Measurements from ENCODE around the gene ADCY7.
A peak's percentile ranks its signal among the peaks of the same experiment; 100 is the strongest.

The ADCY7 gene

DNA sequence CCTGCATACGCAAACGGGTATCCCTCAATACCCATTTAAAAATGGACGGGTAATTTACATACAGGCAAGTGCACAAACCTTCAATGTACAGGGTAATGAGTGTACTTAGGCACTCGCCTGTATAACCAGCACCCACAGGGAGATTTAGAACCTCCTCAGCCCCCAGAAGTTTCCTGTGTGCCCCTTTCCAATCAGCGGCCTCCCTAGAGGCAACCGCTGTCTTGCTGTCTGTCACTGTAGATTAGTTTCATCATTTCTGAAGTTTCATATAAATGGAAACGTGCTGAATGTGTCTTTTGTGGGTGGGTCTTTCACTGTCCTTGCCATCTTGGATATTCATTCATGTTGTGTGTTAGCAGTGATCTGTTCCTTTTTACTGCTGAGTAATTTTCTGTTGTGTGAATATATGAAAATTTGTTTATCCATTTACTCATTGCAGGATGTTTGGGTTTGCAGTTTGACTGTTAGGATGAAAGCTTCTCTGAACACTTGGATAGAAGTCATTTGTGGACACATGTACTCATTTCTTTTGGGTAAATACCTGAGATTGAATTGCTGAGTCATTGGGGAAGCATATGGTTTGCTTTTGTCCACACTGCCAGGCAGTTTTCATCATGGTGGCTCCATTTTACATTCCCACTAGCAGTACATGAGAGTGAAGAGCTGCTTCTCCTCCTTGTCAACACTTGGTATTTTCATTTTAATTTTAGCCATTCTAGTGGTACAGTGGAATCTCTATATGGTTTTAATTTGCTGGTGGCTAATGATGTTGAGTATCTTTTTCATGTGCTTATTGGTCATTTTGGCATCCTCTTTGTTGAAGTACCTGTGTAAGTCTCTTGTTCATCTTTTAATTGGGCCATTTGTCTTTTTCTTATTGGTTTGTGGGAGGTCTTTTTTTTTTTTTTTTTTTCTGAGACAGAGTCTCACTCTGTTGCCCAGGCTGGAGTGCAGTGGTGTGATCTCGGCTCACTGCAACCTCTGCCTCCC lies 2.1 kb upstream of the ADCY7 start:
- no peaks in the 10 kb centered on the region for H3K36me3 ChIP-seq (ENCODE audit: control insufficient read depth, insufficient read depth, low read length)
- H3K4me3 ChIP-seq (ENCODE audit: low read length) = no peak overlapping the region
- H3K9ac ChIP-seq (ENCODE audit: low read length) = no peak overlapping the region
- H3K27me3 ChIP-seq (ENCODE audit: control insufficient read depth, insufficient read depth, low read length) = no peaks in the 10 kb centered on the region
- no peak overlapping the region for H3K27ac ChIP-seq (ENCODE audit: low read depth, low read length)
- H3K4me1 ChIP-seq (ENCODE audit: control insufficient read depth, insufficient read depth, low read length) = no peaks in the 10 kb centered on the region

DNA sequence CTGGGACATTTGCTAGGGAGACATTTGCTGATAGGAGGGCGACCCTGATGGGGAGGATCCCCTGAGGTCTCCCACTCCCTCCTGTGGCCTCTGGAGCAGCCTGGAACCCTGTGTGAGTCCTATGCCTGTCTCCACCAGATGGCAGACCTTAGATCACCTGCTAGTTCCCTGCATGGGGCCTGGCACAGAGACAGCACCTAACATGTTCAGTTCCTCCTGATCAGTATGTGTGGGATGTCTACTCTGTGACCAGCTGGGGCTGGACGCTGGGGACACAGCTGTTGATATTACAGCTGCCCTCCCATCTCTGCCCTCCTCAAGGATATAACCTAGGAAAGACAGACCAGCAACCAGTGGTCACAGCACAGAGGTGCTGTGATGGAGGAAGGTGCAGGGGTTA lies 1.1 kb upstream of the ADCY7 start:
- Histone ChIP-seq H3K27me3 (ENCODE audit: control insufficient read depth, insufficient read depth, low read length) (no peaks in the 10 kb centered on the region), H3K4me3 (ENCODE audit: low read length) (no peak overlapping the region), H3K9ac (ENCODE audit: low read length) (no peak overlapping the region), H3K27ac (ENCODE audit: low read depth, low read length) (no peak overlapping the region), H3K36me3 (ENCODE audit: control insufficient read depth, insufficient read depth, low read length) (no peaks in the 10 kb centered on the region), H3K4me1 (ENCODE audit: control insufficient read depth, insufficient read depth, low read length) (no peaks in the 10 kb centered on the region)

DNA sequence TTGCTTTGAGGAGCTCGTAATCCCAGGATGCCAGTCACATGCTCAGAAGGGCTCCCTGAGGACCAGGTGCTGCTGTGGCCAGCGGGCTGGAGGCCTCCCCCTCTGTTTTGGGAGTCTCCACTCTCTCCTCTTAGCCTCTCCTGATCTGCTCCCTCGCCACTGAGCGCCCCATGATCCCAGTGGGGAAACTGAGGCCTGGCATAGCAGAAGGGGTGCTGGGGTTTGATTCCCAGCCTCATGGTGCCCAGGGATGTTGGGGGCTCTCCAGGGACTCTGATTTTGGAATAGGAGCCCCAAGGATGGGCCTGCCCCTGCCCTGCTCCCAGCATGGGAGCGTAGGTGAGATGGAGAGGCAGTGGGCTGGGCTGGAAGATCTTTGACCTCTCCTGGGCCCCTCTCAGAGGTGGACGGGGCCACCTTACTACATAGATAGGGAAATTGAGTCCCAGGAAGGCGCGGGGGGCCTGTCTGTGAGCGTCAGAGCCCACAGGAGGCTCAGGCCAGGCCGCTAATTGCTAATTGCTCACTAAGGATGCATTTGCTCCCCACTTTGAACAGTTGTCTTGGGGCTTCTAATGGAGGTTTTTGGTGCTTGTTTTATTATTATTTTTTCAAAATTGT lies 525 bp upstream of the ADCY7 start:
- no peaks in the 10 kb centered on the region for H3K36me3 ChIP-seq (ENCODE audit: control insufficient read depth, insufficient read depth, low read length)
- H3K4me3 ChIP-seq (ENCODE audit: low read length) = peak overlapping the region; percentile 16
- no peak overlapping the region for H3K27ac ChIP-seq (ENCODE audit: low read depth, low read length)

DNA sequence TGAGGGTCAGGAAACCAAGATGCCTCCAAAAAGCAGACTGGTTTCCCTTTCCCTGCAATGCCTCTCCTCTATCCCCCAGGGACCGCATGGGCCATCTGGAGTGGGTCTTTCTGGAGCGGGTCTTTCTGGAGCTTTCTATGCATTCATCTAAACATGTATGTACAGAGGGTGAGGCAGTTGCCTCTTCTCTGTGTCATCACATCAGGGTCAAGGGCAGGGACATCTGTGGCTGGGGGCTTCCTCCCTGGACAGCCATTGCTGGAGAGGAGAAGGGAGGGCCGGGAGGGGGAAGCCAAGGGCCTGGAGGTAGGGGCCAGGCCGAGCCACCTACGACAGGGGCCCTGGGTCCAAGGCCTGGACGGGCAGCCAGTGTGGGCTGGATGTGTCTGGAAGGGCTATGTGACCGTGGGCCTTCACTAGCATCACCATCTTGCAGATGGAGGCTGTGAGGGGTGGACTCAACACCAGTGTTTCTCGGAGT lies 840 bp downstream of the ADCY7 start:
- no peaks in the 10 kb centered on the region for H3K27me3 ChIP-seq (ENCODE audit: control insufficient read depth, insufficient read depth, low read length)
- no peak overlapping the region for H3K27ac ChIP-seq (ENCODE audit: low read depth, low read length)
- no peak overlapping the region for H3K9ac ChIP-seq (ENCODE audit: low read length)
- H3K4me3 ChIP-seq (ENCODE audit: low read length) = no peak overlapping the region
- H3K4me1 ChIP-seq (ENCODE audit: control insufficient read depth, insufficient read depth, low read length) = no peaks in the 10 kb centered on the region
- no peaks in the 10 kb centered on the region for H3K36me3 ChIP-seq (ENCODE audit: control insufficient read depth, insufficient read depth, low read length)

More for the DNA sequence above, 525 bp upstream of the ADCY7 start:
- H3K4me1 ChIP-seq (ENCODE audit: control insufficient read depth, insufficient read depth, low read length) = no peaks in the 10 kb centered on the region
- H3K27me3 ChIP-seq (ENCODE audit: control insufficient read depth, insufficient read depth, low read length) = no peaks in the 10 kb centered on the region
- H3K9ac ChIP-seq (ENCODE audit: low read length) = no peak overlapping the region

DNA sequence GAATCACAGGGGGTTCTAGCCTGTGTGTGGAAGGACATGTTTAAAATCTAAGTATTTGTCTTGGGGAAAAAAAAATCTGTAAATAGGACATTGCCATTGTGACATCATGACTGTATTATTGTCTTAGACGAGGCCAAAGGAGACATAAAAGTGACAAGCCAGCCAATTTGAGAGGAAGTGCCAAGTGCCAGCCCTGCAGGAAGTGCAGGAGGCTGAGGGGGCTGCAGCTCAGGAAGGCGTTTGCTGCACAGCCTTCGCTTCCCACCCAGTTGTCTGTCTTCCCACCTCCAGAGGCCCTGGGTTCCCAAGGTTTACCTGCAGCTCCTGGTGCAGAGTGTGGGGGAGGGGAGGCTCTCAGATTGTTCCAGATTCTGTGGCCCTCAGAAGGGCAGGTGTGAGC lies 1.3 kb downstream of the ADCY7 start:
- Histone ChIP-seq H3K27me3 (ENCODE audit: control insufficient read depth, insufficient read depth, low read length) (no peaks in the 10 kb centered on the region), H3K9ac (ENCODE audit: low read length) (no peak overlapping the region), H3K4me1 (ENCODE audit: control insufficient read depth, insufficient read depth, low read length) (no peaks in the 10 kb centered on the region), H3K27ac (ENCODE audit: low read depth, low read length) (no peak overlapping the region), H3K4me3 (ENCODE audit: low read length) (no peak overlapping the region), H3K36me3 (ENCODE audit: control insufficient read depth, insufficient read depth, low read length) (no peaks in the 10 kb centered on the region)

DNA sequence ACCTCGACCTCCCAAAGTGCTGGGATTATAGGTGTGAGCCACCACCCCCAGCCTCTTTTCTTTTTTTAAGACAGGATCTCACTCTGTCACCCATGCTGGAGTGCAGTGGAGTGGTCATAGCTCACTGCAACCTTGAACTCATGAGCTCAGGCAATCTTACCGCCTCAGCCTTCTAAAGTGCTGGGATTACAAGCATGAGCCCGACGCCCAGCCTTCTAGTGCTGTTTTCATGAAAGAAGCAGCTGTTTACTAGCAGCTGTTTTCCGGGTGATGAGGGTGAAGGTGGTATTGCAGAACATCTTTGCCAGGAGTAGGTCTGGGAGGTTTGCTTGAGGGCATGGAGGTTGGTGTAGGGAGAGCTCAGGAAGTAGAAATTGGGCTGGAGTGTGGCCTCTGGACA lies 2.0 kb downstream of the ADCY7 start:
- Histone ChIP-seq H3K27me3 (ENCODE audit: control insufficient read depth, insufficient read depth, low read length) (no peaks in the 10 kb centered on the region), H3K4me3 (ENCODE audit: low read length) (no peak overlapping the region), H3K27ac (ENCODE audit: low read depth, low read length) (no peak overlapping the region), H3K4me1 (ENCODE audit: control insufficient read depth, insufficient read depth, low read length) (no peaks in the 10 kb centered on the region), H3K9ac (ENCODE audit: low read length) (no peak overlapping the region), H3K36me3 (ENCODE audit: control insufficient read depth, insufficient read depth, low read length) (no peaks in the 10 kb centered on the region)

DNA sequence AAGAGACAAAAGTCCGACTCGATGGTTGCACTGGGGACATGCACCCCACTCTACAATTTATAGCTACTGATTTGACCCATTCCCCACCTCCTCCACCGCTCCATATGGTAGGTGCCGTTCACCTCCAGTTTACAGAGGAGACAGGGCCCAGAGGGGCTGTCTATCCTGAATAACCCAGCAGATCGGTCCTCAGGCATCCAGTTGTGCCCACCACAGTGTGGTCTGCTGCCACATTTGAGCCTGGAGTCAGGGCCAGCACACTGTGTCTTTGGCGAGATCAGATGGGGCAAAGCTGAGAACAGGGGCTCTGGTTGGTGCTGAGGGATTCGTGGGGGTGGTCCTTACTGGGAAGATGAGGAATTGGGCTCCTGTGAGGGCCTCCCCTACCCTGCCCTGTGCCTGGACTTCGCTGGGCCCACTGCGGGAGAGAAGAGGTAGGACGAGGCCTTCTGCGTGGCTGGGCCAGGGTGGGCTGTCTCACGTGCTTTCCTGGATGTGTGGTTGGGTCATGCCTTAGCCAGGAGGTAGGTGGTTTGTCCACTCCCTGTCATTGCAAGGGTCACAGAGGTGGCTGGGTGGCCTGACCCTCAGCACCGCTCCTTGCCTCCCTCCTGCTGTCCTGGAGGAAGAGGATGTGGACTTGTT lies 2.8 kb downstream of the ADCY7 start:
- H3K4me3 ChIP-seq (ENCODE audit: low read length) = no peak overlapping the region
- no peaks in the 10 kb centered on the region for H3K36me3 ChIP-seq (ENCODE audit: control insufficient read depth, insufficient read depth, low read length)
- H3K27me3 ChIP-seq (ENCODE audit: control insufficient read depth, insufficient read depth, low read length) = no peaks in the 10 kb centered on the region
- no peak overlapping the region for H3K9ac ChIP-seq (ENCODE audit: low read length)
- no peaks in the 10 kb centered on the region for H3K4me1 ChIP-seq (ENCODE audit: control insufficient read depth, insufficient read depth, low read length)
- no peak overlapping the region for H3K27ac ChIP-seq (ENCODE audit: low read depth, low read length)

DNA sequence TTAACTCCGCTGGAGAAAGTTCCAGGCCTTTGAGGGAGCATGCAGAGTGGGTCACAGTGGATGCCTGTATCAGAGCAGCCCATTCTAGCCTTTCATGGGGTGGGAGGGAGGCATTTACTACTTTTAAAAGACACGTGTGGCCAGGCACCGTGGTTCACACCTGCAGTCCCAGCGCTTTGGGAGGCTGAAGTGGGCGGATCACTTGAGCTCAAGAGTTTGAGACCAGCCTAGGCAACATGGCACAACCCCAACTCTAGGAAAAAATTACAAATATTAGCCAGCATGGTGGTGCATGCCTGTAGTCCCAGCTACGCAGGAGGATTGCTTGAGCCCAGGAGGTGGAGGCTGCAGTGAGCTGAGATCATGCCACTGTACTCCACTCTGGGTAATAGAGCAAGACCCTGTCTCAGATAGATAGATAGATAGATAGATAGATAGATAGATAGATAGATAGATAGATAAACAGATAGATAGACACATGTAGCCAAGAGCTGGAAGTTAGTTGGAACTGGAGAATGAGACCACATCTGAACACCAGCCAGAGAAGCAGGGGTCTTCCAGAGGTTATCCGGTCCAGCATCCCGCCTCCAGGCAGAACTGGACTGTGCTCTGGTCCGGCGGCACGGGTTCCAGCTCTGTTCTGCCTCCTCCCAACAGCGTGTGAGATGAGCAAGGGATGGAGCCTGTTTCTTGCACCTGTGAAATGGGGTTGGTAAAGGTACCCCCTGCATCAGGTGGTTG lies 3.6 kb downstream of the ADCY7 start:
- Histone ChIP-seq H3K27me3 (ENCODE audit: control insufficient read depth, insufficient read depth, low read length) (no peaks in the 10 kb centered on the region), H3K36me3 (ENCODE audit: control insufficient read depth, insufficient read depth, low read length) (no peaks in the 10 kb centered on the region), H3K4me3 (ENCODE audit: low read length) (no peak overlapping the region), H3K27ac (ENCODE audit: low read depth, low read length) (no peak overlapping the region), H3K4me1 (ENCODE audit: control insufficient read depth, insufficient read depth, low read length) (no peaks in the 10 kb centered on the region), H3K9ac (ENCODE audit: low read length) (no peak overlapping the region)

DNA sequence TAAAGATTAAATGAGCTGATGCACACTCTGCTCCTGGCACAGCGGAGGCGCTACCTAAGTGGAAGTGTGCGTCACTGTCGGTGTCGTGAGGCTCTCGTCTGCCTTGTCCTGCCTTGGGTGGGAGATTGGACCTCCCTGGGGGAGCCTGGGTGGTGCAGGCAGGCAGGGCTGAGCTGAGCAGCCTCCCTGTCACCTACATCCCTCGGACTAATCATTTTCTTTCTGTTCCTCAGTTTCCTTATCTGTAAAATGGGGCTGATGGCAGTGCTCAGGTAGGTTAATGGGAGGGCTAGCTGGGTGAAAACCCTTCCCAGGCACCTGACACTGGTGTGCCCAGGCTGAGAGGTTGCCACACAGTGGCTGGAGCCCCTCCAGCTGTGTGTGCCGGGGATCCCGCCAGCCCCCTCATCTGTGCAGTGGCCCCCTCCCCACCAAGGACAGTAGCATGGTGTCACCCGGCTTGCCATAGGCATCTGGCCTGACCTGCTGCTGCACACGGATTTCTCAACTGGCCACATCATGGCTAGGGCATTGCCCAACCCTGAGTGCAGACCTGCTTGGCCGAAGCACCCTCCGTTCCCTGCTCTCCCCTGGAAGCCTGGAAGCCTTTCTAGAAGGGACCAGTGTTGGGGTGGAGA lies 4.3 kb downstream of the ADCY7 start:
- no peaks in the 10 kb centered on the region for H3K27me3 ChIP-seq (ENCODE audit: control insufficient read depth, insufficient read depth, low read length)
- H3K36me3 ChIP-seq (ENCODE audit: control insufficient read depth, insufficient read depth, low read length) = no peaks in the 10 kb centered on the region
- no peaks in the 10 kb centered on the region for H3K4me1 ChIP-seq (ENCODE audit: control insufficient read depth, insufficient read depth, low read length)
- no peak overlapping the region for H3K4me3 ChIP-seq (ENCODE audit: low read length)
- no peak overlapping the region for H3K27ac ChIP-seq (ENCODE audit: low read depth, low read length)
- no peak overlapping the region for H3K9ac ChIP-seq (ENCODE audit: low read length)

DNA sequence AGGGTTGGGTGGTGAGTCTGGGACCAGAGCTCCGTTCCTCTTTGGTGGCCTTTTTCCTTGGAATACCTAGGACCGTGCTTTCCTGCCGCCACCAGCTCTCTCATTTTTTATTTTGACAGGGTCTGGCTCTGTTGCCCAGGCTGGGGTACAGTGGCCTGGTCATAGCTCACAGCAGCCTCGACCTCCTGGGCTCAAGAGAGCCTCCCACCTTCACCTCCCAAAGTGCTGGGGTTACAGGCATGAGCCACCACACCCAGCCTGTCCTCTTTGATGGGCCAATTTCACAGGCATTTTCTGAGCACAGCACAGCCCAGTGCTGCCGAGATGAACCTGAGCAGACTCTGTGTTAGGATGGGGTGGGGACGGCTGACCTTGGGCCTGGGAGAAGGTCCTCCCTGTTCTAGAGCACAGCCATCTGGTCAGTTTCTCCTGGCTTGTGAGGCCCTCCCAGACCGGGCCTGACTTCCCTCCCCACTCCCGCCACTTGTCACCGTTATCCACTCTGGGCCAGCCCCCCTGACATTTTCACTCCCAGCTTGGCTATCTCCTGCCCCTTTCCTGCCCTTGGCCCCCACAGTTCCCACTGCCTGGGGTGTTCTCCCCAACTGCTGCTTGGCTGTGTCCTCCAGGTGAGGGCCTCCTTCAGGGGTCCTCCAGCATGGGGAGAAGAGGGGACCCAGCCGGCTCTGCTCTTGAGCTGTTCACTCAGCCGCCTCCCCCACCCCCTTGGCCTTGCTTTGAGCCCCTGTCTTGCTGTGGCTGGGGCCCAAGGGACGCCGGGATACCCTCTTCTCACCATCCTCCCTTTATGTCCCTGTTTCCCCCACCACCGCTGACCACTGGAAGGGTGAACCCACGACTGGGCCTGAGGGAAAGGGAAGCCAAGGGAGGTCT lies 5.0 kb downstream of the ADCY7 start:
- no peak overlapping the region for H3K4me3 ChIP-seq (ENCODE audit: low read length)
- no peaks in the 10 kb centered on the region for H3K36me3 ChIP-seq (ENCODE audit: control insufficient read depth, insufficient read depth, low read length)
- no peak overlapping the region for H3K9ac ChIP-seq (ENCODE audit: low read length)
- H3K27me3 ChIP-seq (ENCODE audit: control insufficient read depth, insufficient read depth, low read length) = no peaks in the 10 kb centered on the region
- no peak overlapping the region for H3K27ac ChIP-seq (ENCODE audit: low read depth, low read length)
- H3K4me1 ChIP-seq (ENCODE audit: control insufficient read depth, insufficient read depth, low read length) = no peaks in the 10 kb centered on the region

DNA sequence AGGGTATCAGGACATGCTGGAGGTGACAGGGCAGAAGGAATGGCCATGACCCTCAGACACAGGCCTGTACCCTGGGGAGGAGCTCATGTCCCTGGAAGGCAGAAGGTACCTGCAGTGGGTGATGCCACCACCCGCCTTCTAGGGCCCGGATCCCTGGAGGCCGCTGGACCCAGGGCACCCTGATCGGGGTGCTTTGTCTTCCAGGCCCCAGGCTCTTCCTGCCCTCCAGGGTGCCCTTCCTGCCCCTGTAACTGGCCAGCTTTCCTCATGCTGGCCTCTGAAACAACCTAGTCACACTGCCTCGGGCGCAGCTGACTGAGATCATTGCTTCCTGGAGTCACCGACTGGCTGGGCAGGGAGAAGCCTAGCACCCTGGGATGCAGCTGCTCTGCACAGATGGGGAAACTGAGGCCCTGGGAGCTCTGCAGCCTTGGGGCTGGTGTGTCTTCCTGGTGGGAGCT lies 5.8 kb downstream of the ADCY7 start:
- Histone ChIP-seq H3K27ac (ENCODE audit: low read depth, low read length) (no peak overlapping the region), H3K9ac (ENCODE audit: low read length) (no peak overlapping the region), H3K4me1 (ENCODE audit: control insufficient read depth, insufficient read depth, low read length) (no peaks in the 10 kb centered on the region), H3K4me3 (ENCODE audit: low read length) (no peak overlapping the region), H3K27me3 (ENCODE audit: control insufficient read depth, insufficient read depth, low read length) (no peaks in the 10 kb centered on the region), H3K36me3 (ENCODE audit: control insufficient read depth, insufficient read depth, low read length) (no peaks in the 10 kb centered on the region)

Measured in rectal smooth muscle tissue (tissue), 1 donor.